Measurements from ENCODE around the gene POLN.

The POLN gene

GRCh38 chr4:2116687-2117400 lies 125.1 kb downstream of the POLN start:
- TF ChIP-seq CTCF (IDR thresholded peaks at IDR 0.05; ENCODE audit: control extremely low read depth, extremely low read depth, low read depth, missing control alignments): no peak
- POLR2A ChIA-PET: no interaction called here
- no peak for DNase-seq (ENCODE audit: extremely low spot score)
- CTCF ChIA-PET: interaction anchor here (1.1 kb wide), 1 partner anchor 20 kb away, joined by 3 read pairs; no protein-coding TSS in a partner anchor

GRCh38 chr4:2105559-2105958 lies 136.4 kb downstream of the POLN start:
- ChIA-PET CTCF (interaction anchor here (0.9 to 1.0 kb wide), 2 partner anchors 12 to 14 kb away, joined by 3 read pairs; no protein-coding TSS in a partner anchor), POLR2A (no interaction called here)
- no peak for TF ChIP-seq CTCF (IDR thresholded peaks at IDR 0.05; ENCODE audit: control extremely low read depth, extremely low read depth, low read depth, missing control alignments)
- DNase-seq (ENCODE audit: extremely low spot score): no peak

DNA sequence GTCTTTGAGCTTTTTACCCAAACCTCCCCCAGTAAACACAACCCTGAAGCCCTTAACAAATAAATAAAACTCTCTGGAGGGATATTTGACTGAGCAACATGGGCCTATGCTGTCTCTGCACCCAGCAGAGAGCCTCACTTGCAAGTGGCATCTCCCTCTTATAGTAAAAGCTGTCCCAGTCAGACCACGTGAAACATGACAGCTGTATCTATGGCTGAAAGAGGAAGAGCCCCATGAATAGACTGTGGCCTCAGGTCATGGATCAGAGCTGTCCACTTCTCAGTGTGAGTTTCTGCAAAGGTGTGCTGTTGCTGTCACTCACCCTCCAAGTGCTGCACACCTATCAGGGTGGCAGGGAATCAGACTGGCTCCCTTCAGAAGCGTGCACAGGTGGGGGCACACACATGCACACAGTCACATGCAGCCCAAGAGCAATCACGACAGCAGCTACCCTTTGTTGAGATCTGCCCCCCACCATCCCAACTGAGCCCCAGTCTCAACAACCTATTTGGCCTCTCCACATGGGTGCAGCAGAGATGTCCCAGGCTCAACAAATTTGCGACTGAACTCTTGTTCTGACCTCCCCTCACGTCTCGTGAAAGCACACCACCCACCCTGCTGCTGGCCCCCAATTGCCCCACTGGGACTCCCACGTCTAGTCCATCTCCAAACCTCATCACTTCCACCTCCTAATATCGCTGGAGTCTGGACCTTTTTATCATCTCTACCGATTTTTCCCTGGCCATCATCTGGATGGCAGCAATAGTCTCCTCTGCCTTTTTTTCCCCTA lies 137.2 kb downstream of the POLN start:
- no peak for DNase-seq (ENCODE audit: extremely low spot score)
- ChIA-PET POLR2A (no interaction called here), CTCF (interaction anchor here (1.0 kb wide), 1 partner anchor 15 kb away, joined by 3 read pairs; no protein-coding TSS in a partner anchor)
- TF ChIP-seq CTCF (IDR thresholded peaks at IDR 0.05; ENCODE audit: control extremely low read depth, extremely low read depth, low read depth, missing control alignments): no peak

DNA sequence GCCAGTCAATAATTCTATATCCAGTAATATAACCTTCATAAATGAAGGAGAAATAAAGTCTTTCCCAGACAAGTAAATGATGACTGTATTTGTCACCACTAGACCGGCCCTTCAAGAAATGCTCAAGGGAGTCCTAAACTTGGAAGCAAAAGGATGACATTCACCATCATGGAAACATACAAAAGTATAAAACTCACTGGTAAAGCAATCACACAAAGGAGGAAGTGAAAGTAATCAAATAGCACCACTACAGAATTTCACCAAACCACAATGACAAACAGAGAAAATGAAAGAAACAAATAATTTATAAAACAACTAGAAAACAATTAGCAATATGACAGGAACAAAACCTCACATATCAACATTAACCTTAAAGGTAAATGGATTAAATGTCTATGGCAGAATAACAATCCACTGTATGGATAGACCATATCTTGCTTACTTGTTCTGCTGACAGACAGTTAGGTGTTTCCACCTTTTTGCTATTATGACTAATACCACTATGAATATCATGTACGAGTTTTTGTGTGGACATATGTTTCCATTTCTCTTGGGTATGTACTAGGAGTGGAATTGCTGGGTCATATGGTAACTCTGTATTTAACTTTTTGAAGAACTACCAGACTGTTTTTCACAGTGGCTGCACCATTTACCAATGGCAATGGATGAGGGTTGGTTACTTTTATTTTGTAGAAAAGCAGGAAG lies 137.9 kb downstream of the POLN start:
- no peak for DNase-seq (ENCODE audit: extremely low spot score)
- no peak for TF ChIP-seq CTCF (IDR thresholded peaks at IDR 0.05; ENCODE audit: control extremely low read depth, extremely low read depth, low read depth, missing control alignments)
- POLR2A ChIA-PET: no interaction called here
- CTCF ChIA-PET: no interaction called here

GRCh38 chr4:2103127-2103842 lies 138.6 kb downstream of the POLN start:
- TF ChIP-seq CTCF (IDR thresholded peaks at IDR 0.05; ENCODE audit: control extremely low read depth, extremely low read depth, low read depth, missing control alignments): no peak
- ChIA-PET CTCF (no interaction called here), POLR2A (no interaction called here)
- DNase-seq (ENCODE audit: extremely low spot score): no peak
